AG09309 (cell line): ENCODE results near the gene ATG4D.
"Not testable (repeated sequence)": the region's sequence is repeated elsewhere in the genome, so short reads cannot be mapped to it uniquely, and the experiment has no call there.

Experiments used
- DNase-seq: peaks from one replicate; pipeline ENCODE4 v3.0.0-alpha.2; 2010; ENCODE audit warnings: low read depth
- H3K4me3 ChIP-seq: 2 replicates; pipeline ENCODE4 v1.5.1; 2011; ENCODE audit warnings: mild to moderate bottlenecking, low read depth, low read length, moderate library complexity; ENCODE audit not compliant: control insufficient read depth
- CTCF ChIP-seq: IDR thresholded peaks from 2 replicates; pipeline ENCODE4 v1.5.1; 2011; ENCODE audit warnings: mild to moderate bottlenecking, low read depth, low read length, inconsistent platforms; ENCODE audit not compliant: insufficient read depth, control insufficient read depth; ENCODE audit errors: missing control alignments

The ATG4D gene

GRCh38 chr19:10519421-10519820, 24.3 kb upstream of the ATG4D start:
- no peak for TF ChIP-seq CTCF
- no peak for DNase-seq
- no peak overlapping the region for H3K4me3 ChIP-seq

DNA sequence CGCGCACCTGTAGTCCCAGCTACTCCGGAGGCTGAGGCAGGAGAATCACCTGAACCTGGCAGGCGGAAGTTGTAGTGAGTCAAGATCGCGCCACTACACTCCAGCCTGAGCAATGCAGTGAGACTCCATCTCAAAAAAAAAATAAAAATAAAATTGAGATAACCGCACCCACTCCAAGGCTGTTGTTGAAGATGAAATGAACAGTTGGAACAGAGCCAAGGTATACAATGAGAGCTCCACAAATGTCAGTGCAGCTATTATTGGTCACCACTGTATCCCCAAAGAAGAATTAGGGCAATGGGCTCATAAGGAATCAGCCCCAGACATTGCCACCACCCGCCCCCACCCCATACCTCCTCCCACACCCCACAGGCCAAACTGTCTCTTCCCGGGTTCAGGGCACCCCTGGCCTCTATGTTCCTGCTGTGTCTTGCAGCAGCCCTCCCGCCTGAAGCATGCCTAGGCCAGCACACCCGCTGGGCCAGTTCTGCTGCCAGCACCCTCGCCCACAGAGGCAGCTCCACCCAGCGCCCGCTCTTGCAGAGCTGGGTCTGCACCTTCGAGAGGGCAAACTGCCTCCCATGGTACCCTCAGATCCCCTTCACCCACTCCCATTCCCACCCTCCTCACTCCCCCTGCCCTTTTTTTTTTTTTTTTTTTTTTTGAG, 22.9 kb upstream of the ATG4D start:
- DNase-seq: no peak
- TF ChIP-seq CTCF: no peak
- no peak overlapping the region for H3K4me3 ChIP-seq

- no peak for TF ChIP-seq CTCF
- DNase-seq: no peak
- no peak overlapping the region for H3K4me3 ChIP-seq
Observed at GRCh38 chr19:10521461-10522171, 22.1 kb upstream of the ATG4D start.

DNA sequence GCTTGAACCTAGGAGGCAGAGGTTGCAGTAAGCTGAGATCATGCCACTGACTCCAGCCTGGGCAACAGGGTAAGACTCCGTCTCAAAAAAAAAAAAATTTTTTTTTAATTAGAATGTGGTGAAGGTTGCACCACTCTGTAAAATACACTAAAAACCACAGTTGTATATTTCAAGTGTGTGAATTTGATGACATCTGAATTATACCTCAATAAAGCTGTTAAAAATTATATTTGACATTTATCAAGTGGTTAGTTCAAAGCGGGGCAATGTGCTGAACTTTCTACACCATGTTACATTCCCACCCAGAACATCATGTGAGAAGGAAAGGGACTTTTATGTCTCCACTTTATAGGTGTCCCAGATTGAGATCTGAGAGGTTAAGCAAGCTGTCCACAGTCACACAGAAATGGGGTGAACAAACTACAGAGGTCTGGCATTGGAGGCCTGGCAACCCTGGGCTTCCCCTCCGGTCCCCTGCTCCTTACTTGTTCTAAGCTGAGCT, 20.5 kb upstream of the ATG4D start:
- DNase-seq: no peak
- no peak for TF ChIP-seq CTCF
- no peak overlapping the region for H3K4me3 ChIP-seq

DNA sequence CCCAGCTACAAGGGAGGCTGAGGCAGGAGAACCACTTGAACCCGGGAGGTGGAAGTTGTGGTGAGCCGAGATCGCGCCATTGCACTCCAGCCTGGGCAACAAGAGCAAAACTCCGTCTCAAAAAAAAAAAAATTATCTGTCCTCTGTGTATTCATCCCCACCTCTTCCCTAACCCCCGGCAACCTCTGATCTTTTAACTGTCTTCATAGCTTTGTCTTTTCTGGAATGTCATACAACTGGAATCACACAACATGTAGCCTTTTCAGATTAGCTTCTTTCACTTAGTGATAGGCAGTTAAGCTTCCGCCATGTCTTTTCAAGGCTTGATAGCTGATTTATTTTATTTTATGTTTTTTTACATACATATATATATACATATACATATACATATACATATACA, 18.1 kb upstream of the ATG4D start:
- H3K4me3 ChIP-seq: no peak overlapping the region
- TF ChIP-seq CTCF: no peak
- DNase-seq: no peak

GRCh38 chr19:10526887-10527286, 16.8 kb upstream of the ATG4D start:
- not testable (repeated sequence) for DNase-seq, H3K4me3 ChIP-seq

DNA sequence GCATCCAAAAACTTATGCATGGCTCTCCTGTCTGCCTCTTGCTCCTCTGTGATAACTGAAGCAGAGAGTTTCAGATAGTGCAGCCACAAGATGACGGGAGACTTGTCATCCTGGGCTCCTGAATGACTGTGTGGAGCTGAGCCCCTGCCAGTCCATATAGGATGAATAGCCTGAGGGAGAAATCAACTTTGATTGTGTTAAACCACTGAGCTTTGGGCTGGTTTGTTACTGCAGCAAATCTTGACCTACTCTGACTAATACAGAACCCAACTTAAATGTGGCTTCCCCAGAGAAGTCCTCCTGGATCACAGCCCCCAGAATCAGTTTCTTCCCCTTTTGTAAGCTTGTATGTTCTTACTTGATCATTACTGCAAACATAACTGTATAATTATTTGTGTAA, 11.2 kb upstream of the ATG4D start:
- no peak for TF ChIP-seq CTCF
- no peak overlapping the region for H3K4me3 ChIP-seq
- DNase-seq: no peak
